Measurements from ENCODE around the gene C4orf50.

GRCh38 chr4:5884796-5885195, 133.4 kb downstream of the C4orf50 start:
- TF ChIP-seq EZH2phosphoT487 (IDR thresholded peaks at IDR 0.05; ENCODE audit: insufficient read depth, low read depth): no peak
- no peak for TF ChIP-seq EZH2 (IDR thresholded peaks at IDR 0.05; ENCODE audit: insufficient read depth, poor library complexity, severe bottlenecking)

Data from GM23248 (cell line).